Ishikawa (cell line): ENCODE results near the gene CAMK1D.

ENCODE experiments used
- CEBPB ChIP-seq: IDR thresholded peaks from 2 replicates; pipeline ENCODE4 v1.6.1; 2012
- CREB1 ChIP-seq: IDR thresholded peaks from 2 replicates; pipeline ENCODE4 v1.6.1; 2012; ENCODE audit warnings: low read depth
- EGR1 ChIP-seq: IDR thresholded peaks from 2 replicates; pipeline ENCODE4 v1.6.1; 2012
- EP300 ChIP-seq: IDR thresholded peaks from 2 replicates; pipeline ENCODE4 v1.6.1; 2012; ENCODE audit warnings: borderline replicate concordance
- FOXM1 ChIP-seq: IDR thresholded peaks from 2 replicates; pipeline ENCODE4 v1.6.1; 2012; ENCODE audit warnings: low read depth, borderline replicate concordance
- NFIC ChIP-seq: IDR thresholded peaks from 2 replicates; pipeline ENCODE4 v1.6.1; 2012
- RAD21 ChIP-seq: IDR thresholded peaks from 2 replicates; pipeline ENCODE4 v1.6.1; 2012; ENCODE audit warnings: low read depth
- TAF1 ChIP-seq: IDR thresholded peaks from 2 replicates; pipeline ENCODE4 v1.6.1; 2012; ENCODE audit warnings: low read depth, mild to moderate bottlenecking
- TCF12 ChIP-seq: IDR thresholded peaks from 2 replicates; pipeline ENCODE4 v1.6.1; 2012; ENCODE audit warnings: low read depth
- TEAD4 ChIP-seq: IDR thresholded peaks from 2 replicates; pipeline ENCODE4 v1.6.1; 2012
- USF1 ChIP-seq: IDR thresholded peaks from 2 replicates; pipeline ENCODE4 v1.6.1; 2012
- YY1 ChIP-seq: IDR thresholded peaks from 2 replicates; pipeline ENCODE4 v1.6.1; 2012; ENCODE audit warnings: low read depth
- ZBTB7A ChIP-seq: IDR thresholded peaks from 2 replicates; pipeline ENCODE4 v1.6.1; 2012; ENCODE audit warnings: low read depth
- TF ChIP-seq, protein P1 (sequence below): IDR thresholded peaks from 2 replicates; pipeline ENCODE4 v1.6.1; 2012; ENCODE audit warnings: low read depth, mild to moderate bottlenecking
- TF ChIP-seq, protein P2 (sequence below): IDR thresholded peaks from 2 replicates; pipeline ENCODE4 v1.6.1; 2012

Gene CAMK1D

DNA sequence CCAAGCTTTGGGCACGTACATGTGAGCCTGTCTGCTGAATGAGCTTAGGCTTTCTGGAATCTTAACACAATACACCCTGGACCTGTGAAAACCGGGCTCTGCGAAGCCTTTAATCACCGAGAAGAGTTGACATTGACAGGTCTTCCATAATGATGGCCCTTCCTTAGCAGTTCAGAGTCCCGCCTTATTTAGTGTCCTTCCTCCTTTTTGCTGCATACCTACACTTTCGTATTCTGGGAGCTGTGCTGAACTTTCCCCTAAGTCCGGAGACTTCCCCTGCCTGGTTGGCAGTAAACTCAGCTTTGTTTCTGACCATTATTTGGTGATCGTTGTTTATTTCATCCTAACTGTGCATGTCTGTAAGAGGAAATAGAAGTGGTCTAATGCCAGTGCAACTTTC is 212.0 kb downstream of the CAMK1D start:
- TF ChIP-seq CEBPB (no peak), TCF12 (no peak), TAF1 (no peak), NFIC (no peak), YY1 (no peak), TEAD4 (no peak), RAD21 (no peak), USF1 (no peak), CREB1 (no peak), FOXM1 (no peak), EGR1 (no peak), EP300 (no peak), ZBTB7A (no peak)
- TF ChIP-seq, protein P1, sequence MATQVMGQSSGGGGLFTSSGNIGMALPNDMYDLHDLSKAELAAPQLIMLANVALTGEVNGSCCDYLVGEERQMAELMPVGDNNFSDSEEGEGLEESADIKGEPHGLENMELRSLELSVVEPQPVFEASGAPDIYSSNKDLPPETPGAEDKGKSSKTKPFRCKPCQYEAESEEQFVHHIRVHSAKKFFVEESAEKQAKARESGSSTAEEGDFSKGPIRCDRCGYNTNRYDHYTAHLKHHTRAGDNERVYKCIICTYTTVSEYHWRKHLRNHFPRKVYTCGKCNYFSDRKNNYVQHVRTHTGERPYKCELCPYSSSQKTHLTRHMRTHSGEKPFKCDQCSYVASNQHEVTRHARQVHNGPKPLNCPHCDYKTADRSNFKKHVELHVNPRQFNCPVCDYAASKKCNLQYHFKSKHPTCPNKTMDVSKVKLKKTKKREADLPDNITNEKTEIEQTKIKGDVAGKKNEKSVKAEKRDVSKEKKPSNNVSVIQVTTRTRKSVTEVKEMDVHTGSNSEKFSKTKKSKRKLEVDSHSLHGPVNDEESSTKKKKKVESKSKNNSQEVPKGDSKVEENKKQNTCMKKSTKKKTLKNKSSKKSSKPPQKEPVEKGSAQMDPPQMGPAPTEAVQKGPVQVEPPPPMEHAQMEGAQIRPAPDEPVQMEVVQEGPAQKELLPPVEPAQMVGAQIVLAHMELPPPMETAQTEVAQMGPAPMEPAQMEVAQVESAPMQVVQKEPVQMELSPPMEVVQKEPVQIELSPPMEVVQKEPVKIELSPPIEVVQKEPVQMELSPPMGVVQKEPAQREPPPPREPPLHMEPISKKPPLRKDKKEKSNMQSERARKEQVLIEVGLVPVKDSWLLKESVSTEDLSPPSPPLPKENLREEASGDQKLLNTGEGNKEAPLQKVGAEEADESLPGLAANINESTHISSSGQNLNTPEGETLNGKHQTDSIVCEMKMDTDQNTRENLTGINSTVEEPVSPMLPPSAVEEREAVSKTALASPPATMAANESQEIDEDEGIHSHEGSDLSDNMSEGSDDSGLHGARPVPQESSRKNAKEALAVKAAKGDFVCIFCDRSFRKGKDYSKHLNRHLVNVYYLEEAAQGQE, result no peak
- TF ChIP-seq, protein P2, sequence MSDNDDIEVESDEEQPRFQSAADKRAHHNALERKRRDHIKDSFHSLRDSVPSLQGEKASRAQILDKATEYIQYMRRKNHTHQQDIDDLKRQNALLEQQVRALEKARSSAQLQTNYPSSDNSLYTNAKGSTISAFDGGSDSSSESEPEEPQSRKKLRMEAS, result no peak

DNA sequence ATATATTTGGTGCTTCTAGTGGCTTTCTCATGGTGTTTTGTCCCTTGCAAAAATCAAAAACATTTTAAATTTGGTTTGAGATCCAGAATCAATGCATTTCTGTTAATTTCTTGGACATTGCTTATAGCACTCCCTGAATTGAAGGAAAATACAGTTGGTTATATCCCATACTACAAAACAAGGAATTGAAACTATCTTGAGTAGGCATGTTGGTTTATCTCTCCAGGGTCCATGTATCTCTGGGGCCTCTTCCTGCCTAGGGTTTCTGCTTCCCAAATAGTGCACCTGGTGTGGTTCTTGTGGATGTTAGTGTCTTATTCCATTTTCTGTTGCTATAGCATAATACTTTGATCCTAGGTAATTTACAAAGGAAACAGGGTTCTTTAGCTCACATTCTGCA is 212.4 kb downstream of the CAMK1D start:
- TF ChIP-seq, protein P2, result no peak
- TF ChIP-seq EP300 (no peak), CREB1 (no peak)
- TF ChIP-seq, protein P1, result no peak

DNA sequence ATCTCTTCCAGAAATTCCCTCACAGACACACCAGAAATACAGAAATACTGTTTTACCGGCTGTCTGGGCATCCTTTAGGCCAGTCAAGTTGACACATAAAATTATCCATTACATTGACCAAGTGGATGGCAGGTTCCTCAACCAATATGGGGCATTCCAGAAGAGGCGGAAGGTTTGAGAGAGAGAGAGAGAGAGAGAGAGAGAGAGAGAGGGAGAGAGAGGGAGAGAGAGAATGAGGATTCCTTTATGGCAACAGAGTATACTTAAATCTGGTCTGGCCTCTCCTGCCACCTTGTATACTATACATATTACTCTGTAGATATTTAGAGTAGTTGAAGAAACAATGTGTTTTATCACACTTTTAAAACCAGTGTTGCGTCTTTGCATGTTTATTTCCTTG is 214.1 kb downstream of the CAMK1D start:
- no peak for TF ChIP-seq RAD21
- no peak for TF ChIP-seq YY1
- no peak for TF ChIP-seq TEAD4
- no peak for TF ChIP-seq CEBPB
- no peak for TF ChIP-seq ZBTB7A
- no peak for TF ChIP-seq TCF12
- TF ChIP-seq CREB1, result no peak
- TF ChIP-seq NFIC, result no peak
- TF ChIP-seq, protein P1, result no peak
- TF ChIP-seq, protein P2, result no peak
- TF ChIP-seq USF1, result no peak
- no peak for TF ChIP-seq TAF1

DNA sequence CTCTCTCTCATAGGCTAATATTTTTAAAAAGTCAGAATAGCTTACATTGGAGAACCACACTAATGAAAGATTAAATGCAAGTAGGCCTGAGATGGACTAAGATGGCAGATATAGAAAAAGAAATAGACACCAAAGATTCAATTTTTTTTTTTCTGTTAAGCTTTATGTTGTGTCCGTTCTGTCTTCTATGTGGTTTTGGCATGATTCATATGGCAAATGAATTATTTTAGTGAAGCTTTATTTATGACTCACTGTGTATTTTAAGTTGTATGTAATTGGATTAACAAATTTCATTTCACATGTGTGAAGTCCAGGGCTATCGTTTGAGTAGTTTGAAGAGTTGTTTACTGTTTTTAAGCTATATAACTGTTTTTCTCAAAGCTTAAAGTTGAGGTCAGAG is 214.8 kb downstream of the CAMK1D start:
- no peak for TF ChIP-seq EGR1
- TF ChIP-seq, protein P2, result no peak
- no peak for TF ChIP-seq EP300
- no peak for TF ChIP-seq ZBTB7A
- TF ChIP-seq NFIC, result no peak
- no peak for TF ChIP-seq CREB1
- no peak for TF ChIP-seq USF1
- TF ChIP-seq, protein P1, result no peak
